ENCODE measurements around the gene AADACL4.
A peak's percentile ranks its signal among the peaks of the same experiment; 100 is the strongest.
"Not testable (repeated sequence)": the region's sequence is repeated elsewhere in the genome, so short reads cannot be mapped to it uniquely, and the experiment has no call there.

The AADACL4 gene

GRCh38 chr1:12658531-12659453 is 14.9 kb downstream of the AADACL4 start:
- peak; percentile 64 for DNase-seq (ENCODE audit: low read depth)

- DNase-seq (ENCODE audit: low read depth): no peak
Observed at GRCh38 chr1:12661606-12662219, 17.8 kb downstream of the AADACL4 start.

DNA sequence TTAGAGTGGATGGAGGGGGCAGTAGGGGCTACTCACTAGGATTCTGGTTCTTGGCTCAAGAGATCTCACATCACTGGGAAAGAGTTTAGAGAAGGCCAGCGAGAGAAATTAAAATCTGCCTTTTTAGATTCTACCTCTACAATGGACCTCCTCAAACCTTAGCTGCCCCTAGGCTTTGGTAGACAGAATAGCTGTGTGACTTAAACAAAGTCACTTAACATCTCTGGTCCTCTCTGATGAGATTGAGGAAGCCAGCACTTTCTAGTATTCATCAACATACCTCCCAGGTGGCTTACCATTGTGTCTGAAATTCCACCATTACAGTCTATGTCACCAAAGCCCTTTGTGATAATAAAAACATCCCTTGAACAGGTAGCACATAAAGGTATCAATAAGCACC is 18.7 kb downstream of the AADACL4 start:
- DNase-seq (ENCODE audit: low read depth): no peak

DNA sequence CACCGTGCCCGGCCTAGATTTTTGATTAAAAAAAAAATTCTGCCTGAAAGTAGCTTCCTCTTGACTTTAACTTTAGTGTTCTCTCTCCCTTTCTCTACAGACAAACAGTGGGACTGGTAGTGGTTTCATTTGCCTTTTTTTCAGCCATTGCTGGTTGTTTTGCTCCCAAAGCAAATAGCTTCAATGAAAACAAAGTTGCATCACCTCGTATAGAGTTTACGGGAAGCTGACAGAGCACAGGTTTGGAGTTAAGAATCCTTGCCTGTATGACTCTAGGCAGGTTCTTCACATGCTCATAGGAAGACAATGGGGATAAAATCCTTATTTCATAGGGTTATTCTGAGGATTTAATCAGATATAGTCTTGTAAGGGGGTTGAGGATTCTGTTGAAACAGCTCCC is 21.6 kb downstream of the AADACL4 start:
- no peak for DNase-seq (ENCODE audit: low read depth)

DNA sequence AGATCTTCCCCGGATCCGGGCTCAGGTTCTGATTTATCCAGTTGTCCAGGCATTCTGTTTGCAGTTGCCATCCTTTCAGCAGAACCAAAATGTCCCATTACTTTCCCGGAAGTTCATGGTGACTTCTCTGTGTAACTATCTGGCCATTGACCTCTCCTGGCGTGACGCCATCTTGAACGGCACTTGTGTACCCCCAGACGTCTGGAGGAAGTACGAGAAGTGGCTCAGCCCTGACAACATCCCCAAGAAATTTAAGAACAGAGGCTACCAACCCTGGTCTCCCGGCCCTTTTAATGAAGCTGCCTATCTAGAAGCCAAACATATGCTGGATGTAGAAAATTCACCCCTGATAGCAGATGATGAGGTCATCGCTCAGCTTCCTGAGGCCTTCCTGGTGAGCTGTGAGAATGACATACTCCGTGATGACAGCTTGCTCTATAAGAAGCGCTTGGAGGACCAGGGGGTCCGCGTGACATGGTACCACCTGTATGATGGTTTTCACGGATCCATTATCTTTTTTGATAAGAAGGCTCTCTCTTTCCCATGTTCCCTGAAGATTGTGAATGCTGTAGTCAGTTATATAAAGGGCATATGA is 22.4 kb downstream of the AADACL4 start:
- DNase-seq (ENCODE audit: low read depth): no peak

DNA sequence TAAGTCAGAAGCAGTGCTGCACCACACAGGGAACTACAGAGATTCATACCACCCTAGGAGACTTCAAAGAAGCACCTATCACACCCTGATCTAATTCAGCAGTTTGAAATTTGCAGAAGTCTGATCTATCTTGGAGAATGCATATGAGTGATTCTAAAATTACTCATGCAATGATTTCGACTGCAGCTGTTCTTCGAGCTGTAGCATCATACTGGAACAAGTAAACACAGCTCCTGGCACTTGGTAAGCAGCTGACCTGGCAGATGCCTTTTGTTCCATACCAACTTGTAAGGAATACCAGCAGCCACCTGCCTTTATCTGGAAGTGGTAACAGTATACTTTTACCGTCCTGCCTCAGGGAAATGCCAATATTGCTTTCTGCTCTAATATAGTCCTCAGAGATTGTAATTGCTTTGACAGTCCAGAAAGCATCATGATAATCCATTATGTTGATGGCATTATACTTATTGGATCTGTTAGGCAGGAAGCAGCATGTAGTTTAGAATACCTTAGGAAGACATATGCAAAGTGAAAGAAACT is 25.7 kb downstream of the AADACL4 start:
- DNase-seq (ENCODE audit: low read depth): no peak

DNA sequence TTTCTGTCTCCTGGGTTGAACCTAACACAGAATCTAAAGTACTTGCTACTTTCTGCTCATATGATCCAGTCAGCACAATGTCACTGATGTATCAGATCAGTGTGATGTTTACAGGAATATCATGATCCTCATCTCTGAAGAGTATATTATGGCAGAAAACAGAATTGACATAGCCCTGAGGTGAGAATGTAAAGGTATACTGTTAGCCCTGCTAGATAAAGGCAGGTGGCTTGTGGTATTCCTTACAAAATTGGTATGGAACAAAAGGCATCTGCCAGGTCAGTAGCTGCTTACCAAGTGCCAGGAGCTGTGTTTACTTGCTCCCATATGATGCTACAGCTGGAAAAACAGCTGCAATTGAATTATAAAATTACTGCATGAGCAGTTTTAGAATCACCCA is 30.5 kb downstream of the AADACL4 start:
- DNase-seq (ENCODE audit: low read depth): no peak

- not testable (repeated sequence) for DNase-seq (ENCODE audit: low read depth)
Observed at GRCh38 chr1:12676122-12676521, 32.2 kb downstream of the AADACL4 start.

DNA sequence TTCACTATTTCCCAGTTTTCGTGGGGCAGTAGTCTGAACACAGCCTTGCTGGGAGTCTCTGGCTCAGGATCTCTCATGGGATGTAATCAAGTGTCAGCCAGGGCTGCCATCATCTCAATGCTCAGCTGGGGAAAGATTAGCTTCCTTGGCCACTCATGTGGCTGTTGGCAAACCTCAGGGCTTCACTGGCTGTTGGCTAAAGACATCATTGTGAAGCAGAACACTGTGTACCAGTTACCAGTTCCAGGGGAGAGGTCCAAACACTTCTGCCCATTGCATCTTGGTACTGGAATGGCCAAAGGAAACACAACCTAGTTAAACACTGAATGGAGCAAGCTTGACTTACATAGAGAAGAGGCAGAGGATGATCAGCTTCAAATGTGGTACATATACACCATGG is 33.7 kb downstream of the AADACL4 start:
- DNase-seq (ENCODE audit: low read depth): no peak

DNA sequence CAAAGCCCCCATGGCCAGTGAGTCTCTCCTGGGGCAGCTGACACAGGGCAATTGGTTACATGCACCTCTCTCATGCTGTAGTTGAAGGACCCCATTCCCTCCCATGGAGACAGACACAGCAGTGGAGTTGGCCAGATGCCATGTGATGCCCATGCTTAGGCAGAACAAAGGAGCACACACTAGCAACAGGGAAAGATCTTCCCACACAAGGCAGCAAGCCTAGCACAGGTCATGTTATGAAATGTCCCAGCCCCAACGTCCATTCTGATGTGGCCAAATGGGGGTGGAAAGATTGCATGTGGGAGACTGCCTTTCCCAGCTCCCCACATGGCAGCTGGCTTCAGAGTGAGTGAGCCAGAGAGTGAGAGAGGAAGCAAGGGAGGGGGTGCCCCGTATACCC is 34.5 kb downstream of the AADACL4 start:
- no peak for DNase-seq (ENCODE audit: low read depth)

DNA sequence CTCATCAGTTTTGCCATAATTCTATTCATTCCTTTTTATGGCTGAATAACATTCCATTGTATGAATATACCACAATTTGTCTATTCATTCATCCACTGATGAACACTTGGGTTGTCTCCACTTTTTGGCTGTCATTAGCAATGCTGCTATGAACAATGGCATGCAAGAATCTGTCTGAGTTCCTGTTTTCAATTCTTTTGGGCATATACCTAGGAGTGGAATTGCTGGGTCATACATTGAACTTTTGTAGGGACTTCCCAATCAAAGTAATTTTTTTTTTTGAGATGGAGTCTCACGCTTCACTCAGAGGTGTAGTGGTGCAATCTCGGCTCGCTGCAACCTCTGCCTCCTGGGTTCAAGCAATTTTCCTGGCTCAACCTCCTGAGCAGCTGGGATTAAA is 34.9 kb downstream of the AADACL4 start:
- no peak for DNase-seq (ENCODE audit: low read depth)

DNA sequence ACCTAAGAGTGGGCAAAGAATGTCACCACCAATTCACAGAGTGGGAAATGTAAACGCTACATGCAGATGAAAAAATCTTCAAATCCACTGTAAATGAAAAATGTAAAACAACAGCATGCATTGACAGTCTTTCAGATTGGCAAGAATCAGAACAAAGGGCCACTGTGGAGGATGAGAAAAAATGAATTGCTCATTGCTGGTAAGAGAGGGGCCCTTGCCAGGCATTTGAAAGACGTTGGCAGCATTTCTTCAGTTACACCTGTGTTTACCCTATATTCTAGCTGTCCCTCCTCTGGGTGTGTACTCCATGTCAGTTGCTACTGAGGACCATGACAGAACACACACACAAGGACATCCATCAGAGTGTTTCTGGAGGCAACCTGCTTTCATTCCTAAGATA is 46.3 kb downstream of the AADACL4 start:
- DNase-seq (ENCODE audit: low read depth): no peak

- DNase-seq (ENCODE audit: low read depth): no peak
Observed at GRCh38 chr1:12692967-12693782, 49.3 kb downstream of the AADACL4 start.

GRCh38 chr1:12696658-12697057 is 52.8 kb downstream of the AADACL4 start:
- no peak for DNase-seq (ENCODE audit: low read depth)

- DNase-seq (ENCODE audit: low read depth): peak; percentile 49
Observed at GRCh38 chr1:12697397-12697796, 53.5 kb downstream of the AADACL4 start.

- DNase-seq (ENCODE audit: low read depth): no peak
Observed at GRCh38 chr1:12703821-12704451, 60.1 kb downstream of the AADACL4 start.

GRCh38 chr1:12706061-12706460 is 62.2 kb downstream of the AADACL4 start:
- DNase-seq (ENCODE audit: low read depth): no peak

DNA sequence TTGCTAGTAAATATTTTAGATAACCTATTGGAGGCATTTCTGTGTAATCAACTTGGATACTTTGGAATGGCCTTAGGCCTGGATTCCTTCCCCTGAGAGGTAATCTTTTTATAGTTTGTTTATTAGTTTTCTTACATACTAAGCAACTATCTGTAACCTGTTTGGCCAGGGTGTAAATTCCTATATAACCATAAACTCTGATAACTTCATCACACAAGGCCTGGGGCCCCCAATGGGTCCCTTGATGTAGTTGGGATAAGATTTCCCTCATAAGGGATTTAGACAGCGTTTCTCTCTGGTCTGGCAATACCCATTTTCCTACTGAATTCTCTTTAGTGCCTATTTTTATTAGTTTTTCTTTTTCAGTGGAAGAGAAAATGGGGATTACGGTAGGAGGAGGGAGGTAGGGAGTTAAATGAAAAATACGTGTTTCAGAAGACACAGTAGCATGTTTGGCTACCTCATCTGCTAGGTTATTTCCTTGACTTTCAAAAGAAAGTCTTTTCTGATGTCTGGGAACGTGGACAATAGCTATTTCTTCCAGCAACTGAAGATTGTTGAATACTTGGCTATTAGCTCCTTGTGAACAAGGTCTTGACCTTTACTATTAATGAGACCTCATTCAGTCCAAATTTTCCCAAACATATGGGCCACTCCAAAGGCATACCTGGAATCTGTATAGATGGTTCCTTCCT is 64.7 kb downstream of the AADACL4 start:
- no peak for DNase-seq (ENCODE audit: low read depth)

DNA sequence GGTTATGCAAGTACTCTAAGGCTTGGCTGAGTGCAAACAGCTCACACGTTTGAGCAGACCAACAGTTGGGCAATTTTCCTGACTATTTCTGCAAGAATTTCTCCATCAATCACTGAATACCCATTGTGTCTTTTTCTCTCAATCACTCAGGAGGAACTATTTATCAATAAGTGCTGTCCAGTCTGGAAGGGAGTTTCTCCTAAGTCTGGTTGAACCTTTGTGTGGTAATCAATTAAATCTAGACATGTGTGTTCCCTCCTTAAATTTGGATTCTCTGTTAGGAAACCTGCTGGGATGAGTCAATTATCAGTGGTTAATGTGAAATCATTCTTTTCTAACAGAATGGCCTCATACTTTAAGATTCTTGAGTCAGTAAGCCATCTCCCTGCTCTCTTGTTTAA is 65.2 kb downstream of the AADACL4 start:
- no peak for DNase-seq (ENCODE audit: low read depth)

GRCh38 chr1:12709696-12710095 is 65.8 kb downstream of the AADACL4 start:
- DNase-seq (ENCODE audit: low read depth): peak; percentile 20

DNA sequence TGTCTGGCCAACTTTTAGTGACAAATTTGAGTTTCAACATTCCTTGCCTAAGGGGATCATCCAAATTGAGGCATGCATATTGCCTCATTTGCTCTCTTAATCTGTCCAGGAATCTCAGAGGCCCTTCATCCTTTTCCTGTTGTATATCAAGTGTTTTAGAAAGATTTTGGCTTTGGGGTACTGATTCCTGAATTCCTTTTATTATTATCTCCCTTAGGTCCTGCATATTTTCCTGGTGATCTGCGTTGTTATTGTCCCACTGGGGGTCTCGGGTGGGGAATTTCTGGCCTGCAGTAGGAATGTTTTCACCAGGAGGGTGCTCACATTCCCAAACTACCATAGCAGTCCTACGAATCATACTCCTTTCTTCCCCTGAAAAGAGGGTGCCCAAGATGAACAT is 67.7 kb downstream of the AADACL4 start:
- DNase-seq (ENCODE audit: low read depth): no peak
